Ovary (tissue), 9 donors: ENCODE results near the gene RASD1. TPM values are rescaled to one million over a fixed set of nuclear protein-coding genes. Genes with fewer than 3 reads are reported as not detected.

Source experiments
- DNase-seq, 5 donors: peaks; one replicate each; pipeline ENCODE4 v3.0.0-alpha.2; 2019 to 2020
- H3K27ac ChIP-seq, 2 donors: fragments of 200-600 bp; one replicate each; pipeline versions ENCODE4 v1.5.1 to v1.8.0; 2019 to 2022
- H3K27me3 ChIP-seq: fragments of 200-600 bp; one replicate; pipeline ENCODE4 v1.8.0; 2022
- H3K36me3 ChIP-seq: fragments of 200-600 bp; sonication (generic); one replicate; pipeline ENCODE4 v1.5.1; 2019
- H3K4me1 ChIP-seq: one replicate; pipeline ENCODE4 v1.8.1; 2013; ENCODE audit warnings: mild to moderate bottlenecking, moderate library complexity; ENCODE audit not compliant: insufficient read depth
- H3K4me3 ChIP-seq: fragments of 200-600 bp; sonication (generic); one replicate; pipeline ENCODE4 v1.5.1; 2017
- H3K9me3 ChIP-seq, 2 donors: fragments of 200-600 bp in 1 of 2; sonication (generic) in 1 of 2; one replicate each; pipeline versions ENCODE4 v1.5.1 to v1.8.1; 2013 to 2019; ENCODE audit warnings: mild to moderate bottlenecking in 1 of 2, moderate library complexity in 1 of 2
- EP300 ChIP-seq: sonication (generic); formaldehyde crosslinking; IDR thresholded peaks from one replicate; pipeline ENCODE4 v1.6.1; 2017; ENCODE audit warnings: antibody characterized with exemption
- POLR2A ChIP-seq: fragments of 450-650 bp; IDR thresholded peaks from one replicate; pipeline ENCODE4 v1.6.1; 2017; ENCODE audit warnings: antibody characterized with exemption, mild to moderate bottlenecking, moderate library complexity
- WGBS, 3 donors: extraction: QIAGEN DNeasy Blood & Tissue Kit in 1 of 3; methylation state at CpG; one replicate each; pipeline versions ENCODE4 v1.1.5 to v1.1.7; 2013 to 2017; 5-methylcytosine and 5-hydroxymethylcytosine counted together
- intact Hi-C, 4 donors: fragments of 100-400 bp; cut with DNase I; formaldehyde crosslinking; loops; one replicate each; pipeline versions ENCODE4 v1.11.0 to v1.15.1; 2022 to 2023
- polyA plus RNA-seq, 2 donors: library from polyadenylated mRNA; stranded (reverse); fragments of 200-250 nt in 1 of 2; fragments of 350-450 nt in 1 of 2; fragmentation: Illumina TruSeq in 1 of 2; extraction: RNeasy Lipid Tissue Mini Kit (QIAGEN cat#74804) in 1 of 2; gene quantifications; one replicate each; pipeline ENCODE4 v1.2.3, GENCODE V29; 2013 to 2014
- total RNA-seq, 7 donors: library from RNA; depleted of rRNA in 2 of 7; stranded (reverse); fragments of >200 nt in 2 of 7; fragmentation: NEBNext Ultra II Directional in 3 of 7; extraction: Animal tissue kit (Norgen Biotek cat#: 25700) in 3 of 7; gene quantifications; one replicate each; pipeline versions ENCODE4 v1.1.0 to v1.2.4, GENCODE V29; 2016 to 2023
- TF ChIP-seq, protein P1 (sequence below), 3 donors: fragments of 450-650 bp in 2 of 3; fragments of 200-600 bp in 1 of 3; IDR thresholded peaks; one replicate each; pipeline versions ENCODE4 v1.5.1 to v1.8.0; 2016 to 2022; ENCODE audit warnings: antibody characterized with exemption in 3 of 3, mild to moderate bottlenecking in 1 of 3
- donor health status: DM: no; HTN: no; CAD: no; lungs with moderate emphysema.
- donor health status: DM: no; HTN: no; CAD: no.
- donor health status: Bipolar disorder and iron deficiency.
- donor health status: DM: yes; HTN: yes; CAD: no.
- donor health status: DM: no; HTN: no; CAD: no.
- donor health status: DM: yes; HTN: yes; CAD: no.

Gene RASD1
- total and polyA plus RNA-seq, 9 donors, result 1.9 to 55.9 (median 27.3) TPM

DNA sequence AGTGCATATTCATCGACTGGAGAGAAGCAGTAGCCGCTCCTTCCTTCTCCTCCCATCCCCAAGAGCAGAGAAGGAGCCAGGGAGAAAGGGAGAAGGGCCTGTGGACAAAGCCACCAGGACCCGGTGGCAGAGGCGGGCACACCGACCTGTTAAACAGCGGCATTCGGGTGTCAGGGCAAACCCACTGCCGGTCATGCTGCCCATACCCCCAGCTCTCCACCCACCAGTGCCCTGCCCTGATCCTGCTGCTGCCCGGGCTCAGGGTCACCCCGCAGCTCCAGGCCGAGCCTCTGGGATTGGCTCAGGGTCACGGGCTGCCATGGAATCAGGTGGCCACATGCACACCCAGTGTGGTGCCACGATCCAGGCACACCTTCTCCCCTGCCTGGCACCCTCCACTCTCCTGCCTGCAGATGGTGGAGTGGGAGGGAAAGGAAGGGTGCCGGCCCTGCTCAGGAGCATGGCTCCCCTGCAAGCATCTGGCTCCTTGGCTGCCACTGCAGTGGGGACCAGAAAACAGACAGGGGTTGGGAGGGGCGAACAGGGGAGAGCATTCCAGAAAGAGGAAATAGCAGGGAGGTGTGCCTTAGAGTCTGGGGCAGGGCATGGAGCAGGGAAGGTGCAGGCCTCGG, 18.3 kb upstream of the RASD1 start:
- H3K36me3 ChIP-seq, result no peaks in the 10 kb centered on the region
- H3K4me1 ChIP-seq, result no peaks in the 10 kb centered on the region
- DNase-seq, result peak in 2 of 5 donors; percentile 8 to 19
- 93 to 96% (median 95%) methylated on average over 16 of the region's 16 CpGs for WGBS, 3 donors
- H3K27me3 ChIP-seq, result no peaks in the 10 kb centered on the region
- TF ChIP-seq, protein P1, sequence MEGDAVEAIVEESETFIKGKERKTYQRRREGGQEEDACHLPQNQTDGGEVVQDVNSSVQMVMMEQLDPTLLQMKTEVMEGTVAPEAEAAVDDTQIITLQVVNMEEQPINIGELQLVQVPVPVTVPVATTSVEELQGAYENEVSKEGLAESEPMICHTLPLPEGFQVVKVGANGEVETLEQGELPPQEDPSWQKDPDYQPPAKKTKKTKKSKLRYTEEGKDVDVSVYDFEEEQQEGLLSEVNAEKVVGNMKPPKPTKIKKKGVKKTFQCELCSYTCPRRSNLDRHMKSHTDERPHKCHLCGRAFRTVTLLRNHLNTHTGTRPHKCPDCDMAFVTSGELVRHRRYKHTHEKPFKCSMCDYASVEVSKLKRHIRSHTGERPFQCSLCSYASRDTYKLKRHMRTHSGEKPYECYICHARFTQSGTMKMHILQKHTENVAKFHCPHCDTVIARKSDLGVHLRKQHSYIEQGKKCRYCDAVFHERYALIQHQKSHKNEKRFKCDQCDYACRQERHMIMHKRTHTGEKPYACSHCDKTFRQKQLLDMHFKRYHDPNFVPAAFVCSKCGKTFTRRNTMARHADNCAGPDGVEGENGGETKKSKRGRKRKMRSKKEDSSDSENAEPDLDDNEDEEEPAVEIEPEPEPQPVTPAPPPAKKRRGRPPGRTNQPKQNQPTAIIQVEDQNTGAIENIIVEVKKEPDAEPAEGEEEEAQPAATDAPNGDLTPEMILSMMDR (IDR thresholded peaks at IDR 0.05), result no peak
- TF ChIP-seq EP300, result no peak
- no peak for TF ChIP-seq POLR2A
- intact Hi-C loops, result no loop called here
- no peaks in the 10 kb centered on the region for H3K9me3 ChIP-seq
- no peak overlapping the region for H3K27ac ChIP-seq
- no peak overlapping the region for H3K4me3 ChIP-seq

DNA sequence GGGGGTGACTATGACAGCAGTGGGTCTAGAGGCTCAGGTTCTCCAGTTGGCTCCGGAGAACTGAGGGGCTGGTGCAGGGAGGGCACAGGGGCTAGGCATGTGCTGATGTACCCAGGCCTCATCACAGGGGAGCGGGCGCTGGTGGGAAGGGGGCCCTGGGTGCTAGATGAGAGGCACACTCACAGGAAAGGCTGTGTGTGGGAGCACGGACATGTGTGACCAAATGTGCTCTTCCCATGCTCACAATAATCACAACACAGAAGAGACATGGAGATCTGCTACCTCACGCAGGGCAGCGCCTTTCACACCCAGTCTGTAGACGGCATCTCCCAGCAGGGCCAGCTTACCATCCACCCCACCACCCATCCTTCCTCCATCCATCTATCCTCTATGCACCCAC, 17.4 kb upstream of the RASD1 start:
- H3K27ac ChIP-seq, result no peak overlapping the region
- no peak overlapping the region for H3K4me3 ChIP-seq
- 95 to 98% (median 97%) methylated on average over 7 of the region's 7 CpGs for WGBS, 3 donors
- intact Hi-C loops, result no loop called here
- DNase-seq, result peak in 2 of 5 donors; percentile 7 to 28
- no peaks in the 10 kb centered on the region for H3K9me3 ChIP-seq
- TF ChIP-seq, protein P1 (IDR thresholded peaks at IDR 0.05), result no peak
- no peak for TF ChIP-seq POLR2A
- TF ChIP-seq EP300, result no peak
- H3K36me3 ChIP-seq, result no peaks in the 10 kb centered on the region
- no peaks in the 10 kb centered on the region for H3K27me3 ChIP-seq
- H3K4me1 ChIP-seq, result no peaks in the 10 kb centered on the region

DNA sequence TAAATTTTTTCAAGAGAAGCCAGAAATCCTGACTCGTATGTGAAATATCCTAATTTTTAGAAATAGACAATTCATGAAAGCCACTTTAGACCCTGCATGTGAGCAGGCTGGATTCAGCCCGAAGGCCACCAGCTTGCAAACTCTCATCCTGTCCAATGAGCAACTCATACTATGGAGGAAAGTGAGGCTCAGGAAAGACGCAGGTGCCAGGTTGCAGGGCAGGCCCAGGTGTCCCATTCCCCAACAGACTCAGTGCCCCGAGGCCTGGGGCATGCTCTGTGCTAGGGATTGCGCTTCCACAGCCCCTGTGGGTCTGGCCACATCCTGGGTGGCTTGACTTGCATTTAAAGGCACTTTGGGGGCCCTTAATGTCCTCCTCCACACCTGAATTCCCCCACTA, 16.7 kb upstream of the RASD1 start:
- Histone ChIP-seq H3K4me3 (no peak overlapping the region), H3K27ac (no peak overlapping the region), H3K9me3 (no peaks in the 10 kb centered on the region), H3K36me3 (no peaks in the 10 kb centered on the region), H3K27me3 (no peaks in the 10 kb centered on the region), H3K4me1 (no peaks in the 10 kb centered on the region)
- WGBS, 3 donors, result 94 to 98% (median 95%) methylated on average over 5 of the region's 5 CpGs
- peak in 2 of 5 donors; percentile 4 to 20 for DNase-seq
- TF ChIP-seq EP300 (no peak), POLR2A (no peak)
- TF ChIP-seq, protein P1 (IDR thresholded peaks at IDR 0.05), result no peak
- intact Hi-C loops, result no loop called here

DNA sequence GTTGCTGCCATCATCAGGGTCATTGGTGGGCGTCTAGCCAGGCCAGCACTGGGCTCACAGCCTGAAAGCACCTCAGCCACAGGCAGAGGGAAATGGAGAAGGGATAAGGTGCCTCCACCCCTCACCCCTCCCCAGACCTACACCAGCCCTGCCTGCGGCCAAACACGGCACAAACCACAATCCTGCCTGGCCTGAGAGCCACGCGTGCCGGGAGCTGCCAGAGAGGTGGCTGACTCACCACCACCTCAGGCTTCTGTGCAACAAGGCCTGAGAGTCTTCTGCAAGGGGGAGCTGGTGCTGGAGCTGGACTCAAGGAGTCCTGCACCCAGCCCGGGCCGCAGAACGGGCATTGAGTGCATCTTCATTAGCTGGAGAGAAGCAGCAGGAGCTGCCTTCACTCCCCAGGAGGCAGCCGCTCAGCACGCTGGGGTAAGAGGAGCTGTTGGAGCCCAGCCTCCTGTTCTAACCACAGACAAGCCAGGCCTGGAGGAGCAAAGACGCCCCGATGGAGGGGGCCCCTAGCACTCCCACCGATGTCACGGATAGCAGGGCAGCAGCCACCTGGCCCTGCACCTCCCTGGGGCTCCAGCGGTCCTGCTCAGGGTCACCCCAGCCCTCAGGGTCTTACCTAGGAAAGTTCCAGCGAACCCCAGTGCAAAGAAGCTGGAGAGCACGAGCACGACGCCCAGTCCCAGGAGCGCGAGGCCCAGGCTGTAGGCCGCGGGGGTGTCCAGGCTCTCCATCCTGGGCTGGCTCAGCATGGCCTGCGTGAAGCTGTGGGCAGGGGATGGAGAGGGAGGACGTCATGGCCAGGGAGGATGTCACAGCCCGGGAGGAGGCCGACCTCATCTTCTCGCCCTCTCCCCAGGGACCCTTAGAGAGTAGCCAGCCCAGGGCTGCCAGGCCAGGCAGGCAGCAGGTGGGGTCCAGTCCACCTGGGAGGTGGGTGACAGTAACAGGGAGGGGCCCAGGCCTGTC, 16.0 kb upstream of the RASD1 start:
- TF ChIP-seq, protein P1 (IDR thresholded peaks at IDR 0.05), result no peak
- no peak for TF ChIP-seq POLR2A
- TF ChIP-seq EP300, result no peak
- no peaks in the 10 kb centered on the region for H3K4me1 ChIP-seq
- peak in 3 of 5 donors; percentile 7 to 67 (median 37) for DNase-seq
- H3K36me3 ChIP-seq, result no peaks in the 10 kb centered on the region
- H3K4me3 ChIP-seq, result no peak overlapping the region
- no peaks in the 10 kb centered on the region for H3K9me3 ChIP-seq
- WGBS, 3 donors, result 67 to 76% (median 72%) methylated on average over 24 to 29 of the region's 29 CpGs
- intact Hi-C loops, result no loop called here
- H3K27ac ChIP-seq, result no peak overlapping the region
- no peaks in the 10 kb centered on the region for H3K27me3 ChIP-seq
